GM21786 (cell line): Measurements from ENCODE around the gene HOXB5.

ENCODE experiments used
- ATAC-seq: cut with Tn5 transposase; IDR thresholded peaks from one replicate; pipeline ENCODE4 v1.9.1; 2021; ENCODE audit not compliant: unreplicated experiment

The HOXB5 gene

DNA sequence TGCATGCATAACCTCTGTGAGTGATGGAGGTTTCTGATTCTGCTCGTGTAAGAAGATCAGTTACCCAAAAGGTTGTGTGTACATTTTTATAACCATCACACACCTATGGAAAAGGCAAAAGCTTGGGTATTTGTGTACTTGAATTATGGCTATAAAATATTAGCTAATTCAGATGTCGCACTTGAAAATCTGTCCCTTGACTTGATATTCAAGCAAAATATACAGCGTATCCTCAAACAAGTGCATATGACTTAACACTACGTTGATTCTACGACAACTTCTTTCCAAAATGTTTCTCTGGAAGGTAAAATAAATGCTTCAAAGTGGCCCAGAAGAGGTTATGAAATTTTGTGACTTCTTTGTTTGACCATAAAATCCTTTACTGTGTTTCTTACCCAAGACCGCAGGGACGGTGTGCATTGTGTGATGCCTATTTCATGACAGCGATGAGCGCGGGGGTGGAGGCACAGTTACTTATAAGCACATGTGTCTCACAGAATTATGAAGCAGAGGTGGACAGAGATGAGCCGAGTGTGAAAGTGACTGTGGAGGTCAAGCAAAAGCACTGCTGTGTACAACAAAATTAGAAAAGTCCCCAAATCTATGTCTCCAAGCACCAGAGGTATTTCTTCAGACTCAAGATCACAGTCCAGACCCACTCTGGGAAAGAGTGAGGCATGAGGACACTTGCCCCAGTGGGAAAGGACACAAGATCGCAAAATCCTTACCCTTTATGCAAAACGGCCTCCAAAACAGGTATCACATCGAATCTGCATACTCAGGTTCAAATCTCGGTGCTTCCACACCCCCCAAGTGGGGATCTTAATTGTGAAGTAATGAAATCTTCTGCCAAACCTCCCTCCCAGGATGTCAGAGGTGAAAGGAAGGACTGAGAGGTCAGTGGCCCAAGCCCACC is 36.7 kb upstream of the HOXB5 start:
- no peak for ATAC-seq

DNA sequence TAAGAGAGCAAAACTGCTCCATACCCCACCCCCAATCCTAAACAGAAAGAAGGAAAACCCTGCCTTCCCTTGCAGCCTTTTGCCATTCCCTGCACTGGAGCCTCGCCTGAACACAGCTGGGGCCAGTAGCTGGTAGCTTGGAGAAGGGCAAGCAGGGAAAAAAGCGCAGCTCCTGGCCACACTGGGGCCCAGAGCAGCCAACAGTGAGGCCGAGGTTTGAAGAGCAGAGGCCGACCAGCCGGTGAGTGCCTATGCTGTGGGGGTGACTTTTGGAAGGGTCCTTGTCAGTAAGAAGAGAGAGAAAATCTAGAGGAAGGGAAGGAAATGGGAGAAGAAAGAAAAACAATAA is 35.8 kb upstream of the HOXB5 start:
- ATAC-seq: no peak

DNA sequence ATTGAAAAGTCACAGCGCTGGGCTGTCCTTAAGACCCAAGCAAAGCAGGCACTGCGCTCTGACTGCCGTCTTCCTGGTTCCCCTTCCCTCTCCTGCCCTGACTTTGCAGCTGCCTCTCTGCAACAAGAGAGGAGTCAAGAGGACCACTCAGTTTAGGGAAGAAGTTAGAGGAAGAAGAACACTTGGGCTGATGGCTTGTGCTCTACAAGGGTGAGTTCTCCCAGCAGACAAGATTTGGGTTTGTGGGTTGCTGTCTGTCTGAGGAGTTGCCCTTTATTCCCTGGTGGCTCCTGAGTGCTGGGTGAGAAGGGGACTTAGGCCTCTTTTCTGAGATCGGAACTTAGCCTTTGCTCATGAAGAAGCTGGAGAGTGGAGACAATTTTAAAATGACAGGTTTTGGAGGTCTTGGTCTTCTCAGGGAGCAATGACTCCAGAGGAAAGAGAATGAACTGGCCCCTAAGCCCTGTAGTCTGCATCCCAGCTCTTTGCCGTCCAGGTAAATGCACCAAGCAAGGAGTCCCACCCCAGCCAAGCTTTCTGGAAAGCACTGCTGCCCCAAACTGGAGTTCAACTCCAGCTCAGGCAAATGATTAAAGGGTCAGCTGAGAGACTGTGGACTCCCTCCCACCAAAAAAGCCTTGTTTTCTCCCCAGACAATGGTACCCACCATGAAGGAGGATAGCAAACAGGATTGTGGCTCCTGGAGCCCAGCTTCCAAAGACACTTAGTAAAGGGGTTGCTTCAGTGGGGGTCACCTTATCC is 35.3 kb upstream of the HOXB5 start:
- ATAC-seq: no peak

- ATAC-seq: no peak
Measured at GRCh38 chr17:48627623-48628521, 34.3 kb upstream of the HOXB5 start.

- no peak for ATAC-seq
Measured at GRCh38 chr17:48627118-48627597, 33.6 kb upstream of the HOXB5 start.

GRCh38 chr17:48626245-48627117 is 32.9 kb upstream of the HOXB5 start, which contains the start of gene HOXB9:
HOXB9 (minus strand) TSS chr17:48626358; CDS start chr17:48626269, 89 bp downstream.
- no peak for ATAC-seq

GRCh38 chr17:48625495-48626244 is 32.1 kb upstream of the HOXB5 start:
- no peak for ATAC-seq

DNA sequence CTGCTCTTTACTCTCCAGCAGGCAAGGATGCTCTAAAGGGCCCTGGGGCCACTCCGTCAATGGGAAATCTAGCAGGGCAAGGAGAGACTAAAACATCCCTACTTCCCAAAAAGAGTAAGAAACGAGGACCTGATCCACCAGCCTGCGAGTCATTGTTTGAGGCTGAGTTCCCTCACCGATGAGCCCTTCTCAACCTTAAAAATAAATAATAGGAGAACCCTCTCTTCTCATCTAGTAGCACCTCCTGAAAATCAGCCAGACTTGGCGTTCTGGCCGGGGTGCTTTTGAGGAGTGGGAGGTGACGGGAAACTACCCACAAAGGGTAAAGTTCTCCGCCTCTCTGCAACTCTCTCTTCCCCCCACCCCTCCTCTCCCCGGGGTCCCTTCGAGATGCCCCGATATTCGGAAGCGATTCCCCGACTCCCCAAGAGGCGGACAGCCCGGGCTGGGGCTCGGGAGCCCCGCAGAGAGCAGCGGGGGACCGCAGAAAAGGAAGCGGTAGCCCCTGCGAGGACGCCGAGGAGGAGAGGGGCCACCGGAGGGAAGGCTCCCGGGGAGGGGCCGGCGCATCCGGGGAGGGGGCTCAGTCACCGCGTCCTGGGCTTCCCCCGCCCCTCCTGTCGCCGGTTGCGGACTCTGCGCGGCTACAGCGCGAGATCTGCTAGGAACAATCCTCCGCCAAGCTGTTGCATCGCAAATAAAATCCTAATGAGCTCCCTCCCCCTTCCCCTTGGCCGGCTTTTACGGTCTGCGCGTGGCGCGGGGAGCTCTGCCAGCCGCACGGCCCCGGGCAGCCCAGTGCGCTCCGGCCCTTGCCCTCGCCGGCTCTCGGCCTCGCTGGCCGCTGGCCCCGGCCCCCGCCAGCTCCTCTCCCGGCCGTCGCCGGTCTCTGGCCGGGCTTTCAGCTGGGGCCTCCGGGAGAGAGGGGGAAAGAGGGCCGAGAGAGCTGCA is 31.2 kb upstream of the HOXB5 start:
- no peak for ATAC-seq

DNA sequence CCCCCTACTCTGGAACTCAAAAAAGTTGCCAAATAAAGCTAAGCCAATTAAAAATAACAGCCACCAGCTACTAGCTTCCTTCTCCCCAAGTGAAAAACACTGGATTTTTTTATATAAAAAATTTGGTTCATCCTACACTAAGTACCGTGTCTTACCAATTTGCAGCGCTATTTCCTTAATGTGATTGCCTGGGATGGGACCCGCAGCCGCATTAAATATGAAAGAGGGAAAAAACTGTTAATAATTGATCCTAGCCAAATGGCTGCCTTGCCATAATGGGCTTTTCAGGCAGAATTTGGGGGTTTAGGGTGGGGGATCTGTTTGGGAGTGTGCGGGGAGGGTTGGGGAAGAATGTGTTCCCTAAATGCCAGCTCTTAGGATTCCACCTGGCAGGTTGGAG is 30.5 kb upstream of the HOXB5 start:
- no peak for ATAC-seq

DNA sequence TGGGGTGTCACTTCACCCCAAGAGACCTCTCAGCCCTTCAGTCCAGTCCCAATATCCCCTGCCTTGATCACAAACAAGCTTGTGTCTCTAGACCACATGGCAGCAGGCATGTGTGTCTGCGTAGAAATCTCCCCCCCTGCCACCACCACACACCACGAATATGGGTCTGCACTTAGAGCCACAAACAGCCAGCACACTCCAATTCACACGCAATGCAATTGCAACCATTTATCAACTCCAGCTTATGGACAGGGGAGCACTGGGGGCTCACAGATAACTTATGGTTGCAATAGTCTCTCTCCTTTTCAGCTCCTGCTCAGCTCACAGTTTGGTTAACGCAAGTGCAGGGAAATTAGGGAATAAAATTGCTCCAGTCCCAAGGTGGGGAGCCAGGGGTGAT is 30.0 kb upstream of the HOXB5 start:
- ATAC-seq: no peak

- no peak for ATAC-seq
Measured at GRCh38 chr17:48622857-48623256, 29.3 kb upstream of the HOXB5 start.

- ATAC-seq: no peak
Measured at GRCh38 chr17:48621410-48622392, 28.1 kb upstream of the HOXB5 start.

- no peak for ATAC-seq
Measured at GRCh38 chr17:48620461-48621139, 27.0 kb upstream of the HOXB5 start.

GRCh38 chr17:48619826-48620449 is 26.4 kb upstream of the HOXB5 start:
- no peak for ATAC-seq

DNA sequence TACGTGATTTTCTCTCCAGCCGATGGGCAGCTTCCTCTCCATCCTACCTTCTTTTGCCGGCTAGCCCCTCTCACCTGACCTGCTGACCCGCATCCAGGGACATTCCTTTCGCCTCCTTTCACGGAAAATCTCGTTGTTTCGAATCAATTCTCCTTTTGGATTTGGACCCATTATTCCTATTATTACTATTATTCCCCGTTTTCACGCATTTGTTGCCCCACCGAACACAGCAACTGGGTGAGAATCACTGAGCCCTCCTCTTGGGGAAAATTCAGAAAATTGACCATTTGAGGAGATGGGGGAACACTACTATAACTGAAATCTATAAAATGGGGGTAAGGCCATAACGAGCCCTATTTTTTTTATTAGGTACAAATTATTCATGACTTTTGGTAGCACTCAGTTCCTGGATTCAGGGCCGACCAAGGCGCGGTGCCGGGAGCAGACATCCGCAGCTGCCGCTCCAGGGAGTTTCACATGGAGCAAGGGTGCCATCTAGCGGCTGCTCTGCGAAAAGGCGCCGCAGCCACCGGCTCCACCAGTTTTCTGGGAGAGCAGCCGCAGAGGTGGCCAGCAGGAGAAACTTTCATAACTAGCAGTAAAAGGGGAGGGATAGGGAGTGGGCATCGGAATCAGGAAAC is 24.8 kb upstream of the HOXB5 start:
- ATAC-seq: no peak
